T-cell (primary cell): ENCODE measurements around the gene FCER1G. TPM values are rescaled to one million over a fixed set of nuclear protein-coding genes. Genes with fewer than 3 reads are reported as not detected.

Experiments
- ATAC-seq, 4 experiments: fragments of 200-7000 bp in 3 of 4; fragments of 150-1000 bp in 1 of 4; cut with Tn5 transposase; replicated peaks in 1 of 4; 1 replicate in 3 of 4; 2 replicates in 1 of 4; pipeline ENCODE4 v1.10.0; 2021; ENCODE audit warnings: moderate library complexity in 3 of 4, mild to moderate bottlenecking in 2 of 4, moderate number of reproducible peaks in 1 of 4
- CTCF ChIA-PET, 2 donors: fragments of 300-600 bp; sonication (Branson Sonifier 250); formaldehyde crosslinking; loops; one replicate each; lab custom pipeline; 2022; ENCODE audit warnings: antibody characterized with exemption in 2 of 2; lab: Charles Lee
- POLR2A ChIA-PET, 2 donors: fragments of 300-600 bp; sonication (Branson Sonifier 250); formaldehyde crosslinking; loops; one replicate each; lab custom pipeline; 2022; ENCODE audit warnings: antibody characterized with exemption in 2 of 2; lab: Charles Lee
- DNase-seq, 35 experiments: peaks; one replicate each; pipeline versions ENCODE4 v3.0.0 to v3.0.0-alpha.2; 2013 to 2023
- H3K27ac ChIP-seq: one replicate; pipeline ENCODE4 v1.5.1; 2013; ENCODE audit warnings: low read length
- H3K27me3 ChIP-seq, 2 experiments: replicated peaks in 1 of 2; 1 replicate in 1 of 2; 2 replicates in 1 of 2; pipeline versions ENCODE4 v1.6.1 to v1.7.0; 2013; ENCODE audit warnings: low read length in 1 of 2, mixed read lengths in 1 of 2; ENCODE audit not compliant: control insufficient read depth in 2 of 2, insufficient read depth in 2 of 2; ENCODE audit errors: extremely low read depth in 1 of 2
- H3K36me3 ChIP-seq, 2 donors: 1 replicate in 1 of 2; 2 replicates in 1 of 2; pipeline versions ENCODE4 v1.6.1 to v1.7.0; 2013; ENCODE audit warnings: low read length in 1 of 2; ENCODE audit not compliant: control insufficient read depth in 2 of 2, insufficient read depth in 1 of 2; ENCODE audit errors: extremely low read depth in 1 of 2
- H3K4me1 ChIP-seq, 2 experiments: 1 replicate in 1 of 2; 2 replicates in 1 of 2; pipeline versions ENCODE4 v1.6.1 to v1.7.0; 2013; ENCODE audit warnings: low read length in 2 of 2, mixed read lengths in 1 of 2; ENCODE audit not compliant: insufficient read depth in 2 of 2, control insufficient read depth in 1 of 2; ENCODE audit errors: extremely low read depth in 1 of 2
- H3K4me3 ChIP-seq, 2 donors: 1 replicate in 1 of 2; 2 replicates in 1 of 2; pipeline versions ENCODE4 v1.5.1 to v1.7.0; 2013; ENCODE audit warnings: mild to moderate bottlenecking in 2 of 2, low read length in 1 of 2, moderate library complexity in 1 of 2; ENCODE audit not compliant: control insufficient read depth in 1 of 2; ENCODE audit errors: extremely low read depth in 1 of 2
- H3K9me3 ChIP-seq: 2 replicates; pipeline ENCODE4 v1.7.0; 2013
- H3K27ac Mint-ChIP-seq, 2 donors: one replicate each; pipeline ENCODE4 v1.8.0; 2020 to 2021; ENCODE audit warnings: mild to moderate bottlenecking in 2 of 2, mixed read lengths in 2 of 2
- H3K27me3 Mint-ChIP-seq, 2 donors: one replicate each; pipeline ENCODE4 v1.8.0; 2021 to 2022; ENCODE audit warnings: mixed read lengths in 2 of 2
- H3K36me3 Mint-ChIP-seq: one replicate; pipeline ENCODE4 v1.8.0; 2021; ENCODE audit warnings: mixed read lengths
- H3K4me1 Mint-ChIP-seq, 3 donors: one replicate each; pipeline ENCODE4 v1.8.0; 2020 to 2022; ENCODE audit warnings: mixed read lengths in 3 of 3, mild to moderate bottlenecking in 1 of 3
- H3K4me3 Mint-ChIP-seq, 3 donors: one replicate each; pipeline ENCODE4 v1.8.0; 2020 to 2022; ENCODE audit warnings: mild to moderate bottlenecking in 3 of 3, mixed read lengths in 3 of 3, moderate library complexity in 3 of 3
- H3K9me3 Mint-ChIP-seq, 3 donors: one replicate each; pipeline ENCODE4 v1.8.0; 2020 to 2022; ENCODE audit warnings: mixed read lengths in 3 of 3
- WGBS: methylation state at CpG from one replicate; pipeline ENCODE4 v1.1.5; 2013; ENCODE audit warnings: missing lambda C conversion rate; ENCODE audit not compliant: insufficient coverage; 5-methylcytosine and 5-hydroxymethylcytosine counted together
- total RNA-seq, 35 experiments: library from RNA in 6 of 35; stranded (reverse) in 6 of 35; fragments of 120-200 nt in 1 of 35; gene quantifications; one replicate each; pipeline versions ENCODE4 v1.2.1 to v1.2.4 and lab custom pipeline; 2013 to 2026

Gene FCER1G
- total RNA-seq, 5 donors from 2014 or later (not counting 1 experiment from before 2014, with no cell fraction given), result 2.5 to 5.2 (median 3.5) TPM

GRCh38 chr1:161199506-161200139 is 15.5 kb upstream of the FCER1G start:
- ChIA-PET POLR2A (interaction anchor here in 1 of 2 donors (0.6 kb wide), 1 partner anchor 44 kb away, joined by 6 read pairs; no protein-coding TSS in a partner anchor), CTCF (interaction anchor here in 1 of 2 donors (0.6 kb wide), 1 partner anchor 26 kb away, joined by 3 read pairs; the partner anchor contains the start of gene TOMM40L)
- DNase-seq (no peak), ATAC-seq (no peak)
- WGBS, result 79% methylated on average over 5 of the region's 5 CpGs
- H3K9me3 Mint-ChIP-seq, result no peaks in the 10 kb centered on the region
- H3K9me3 ChIP-seq, result no peaks in the 10 kb centered on the region
- peaks cover 28 to 66% of the 10 kb centered on the region in 2 experiments for H3K4me1 ChIP-seq
- peaks cover 57 to 63% (median 59%) of the 10 kb centered on the region in 3 donors for H3K4me1 Mint-ChIP-seq
- H3K4me3 Mint-ChIP-seq, result peak overlapping the region in 2 of 3 donors; percentile 43 to 59
- peaks cover 10% of the 10 kb centered on the region for H3K36me3 Mint-ChIP-seq
- peak overlapping the region; percentile 79 for H3K27ac ChIP-seq
- peaks cover 0 to 11% of the 10 kb centered on the region in 2 donors for H3K36me3 ChIP-seq
- H3K27me3 Mint-ChIP-seq, result no peaks in the 10 kb centered on the region
- H3K4me3 ChIP-seq, result no peak overlapping the region
- peak overlapping the region; percentile 97 to 98 for H3K27ac Mint-ChIP-seq
- no peaks in the 10 kb centered on the region for H3K27me3 ChIP-seq

GRCh38 chr1:161200421-161200991 is 14.6 kb upstream of the FCER1G start:
- H3K4me3 ChIP-seq, result peak overlapping the region in 1 of 2 donors; percentile 2
- H3K27ac ChIP-seq, result peak overlapping the region; percentile 79
- Mint-ChIP-seq H3K36me3 (peaks cover 15% of the 10 kb centered on the region), H3K27ac (peak overlapping the region; percentile 97 to 98), H3K27me3 (no peaks in the 10 kb centered on the region), H3K4me3 (peak overlapping the region; percentile 6 to 59 (median 43)), H3K9me3 (no peaks in the 10 kb centered on the region), H3K4me1 (peaks cover 54 to 60% (median 59%) of the 10 kb centered on the region in 3 donors)
- WGBS, result 25% methylated on average over 3 of the region's 5 CpGs
- no peaks in the 10 kb centered on the region for H3K27me3 ChIP-seq
- ChIA-PET CTCF (interaction anchor here (1.0 kb wide), 3 partner anchors 15 to 26 kb away, joined by 3 to 4 read pairs (median 3); partner anchors contain the start of gene TOMM40L (in 1 of the 2)), POLR2A (interaction anchor here in 1 of 2 donors (0.5 to 1.0 kb wide), 3 partner anchors 8 to 407 kb away, joined by 3 to 6 read pairs (median 3); no protein-coding TSS in a partner anchor)
- ATAC-seq (no peak), DNase-seq (peak in 2 of 35 experiments; percentile 14 to 40)
- H3K36me3 ChIP-seq, result peaks cover 0 to 17% of the 10 kb centered on the region in 2 donors
- H3K9me3 ChIP-seq, result no peaks in the 10 kb centered on the region
- peaks cover 22 to 59% of the 10 kb centered on the region in 2 experiments for H3K4me1 ChIP-seq

- Histone ChIP-seq H3K9me3 (no peaks in the 10 kb centered on the region), H3K4me3 (peak overlapping the region; percentile 90 to 91), H3K27me3 (no peaks in the 10 kb centered on the region), H3K27ac (peak overlapping the region; percentile 79), H3K4me1 (peaks cover 22 to 53% of the 10 kb centered on the region in 2 experiments), H3K36me3 (peaks cover 0 to 22% of the 10 kb centered on the region in 2 donors)
- Mint-ChIP-seq H3K9me3 (no peaks in the 10 kb centered on the region), H3K4me1 (peaks cover 57 to 64% (median 64%) of the 10 kb centered on the region in 3 donors), H3K27ac (peak overlapping the region; percentile 97 to 98), H3K4me3 (peak overlapping the region; percentile 93 to 95 (median 95)), H3K27me3 (no peaks in the 10 kb centered on the region), H3K36me3 (peaks cover 22% of the 10 kb centered on the region)
- no peak for ATAC-seq
- POLR2A ChIA-PET, result interaction anchor here (0.6 to 2.1 kb wide), 5 partner anchors 9 to 113 kb away, joined by 3 to 14 read pairs (median 8); partner anchors contain the start of genes PPOX (in 1 of the 2), SDHC (in 1 of the 2) and TOMM40L (in 1 of the 2)
- 75% methylated on average over 5 of the region's 13 CpGs for WGBS
- DNase-seq, result no peak
- CTCF ChIA-PET, result interaction anchor here (0.6 to 6.1 kb wide), 13 partner anchors 9 to 624 kb away, joined by 3 to 76 read pairs (median 4); partner anchors contain the start of genes CFAP126 (in 1 of the 2), PPOX (in 1 of the 2) and TOMM40L (in 1 of the 2)
Measured at GRCh38 chr1:161200992-161201835, 13.9 kb upstream of the FCER1G start.

GRCh38 chr1:161201836-161202712 is 13.0 kb upstream of the FCER1G start, which contains the start of gene NDUFS2:
Gene NDUFS2, plus strand, starts transcription at chr1:161202367. Its CDS starts 19 bp downstream, at chr1:161202386.
- Histone ChIP-seq H3K4me3 (peak within 1 kb of the TSS; percentile 90 to 91), H3K4me1 (peaks cover 22 to 49% of the 10 kb centered on the region in 2 experiments), H3K36me3 (peaks cover 4 to 31% of the 10 kb centered on the region in 2 donors), H3K9me3 (no peaks in the 10 kb centered on the region), H3K27me3 (no peaks in the 10 kb centered on the region), H3K27ac (peak within 1 kb of the TSS; percentile 79)
- peak; percentile 82 to 99 (median 96) for DNase-seq
- POLR2A ChIA-PET, result interaction anchor here (0.5 to 2.1 kb wide), 9 partner anchors 14 to 188 kb away, joined by 3 to 14 read pairs (median 6); partner anchors contain the start of genes TOMM40L (in 2 of the 2), PPOX (in 1 of the 2) and SDHC (in 1 of the 2)
- Mint-ChIP-seq H3K27me3 (no peaks in the 10 kb centered on the region), H3K36me3 (peaks cover 26% of the 10 kb centered on the region), H3K9me3 (no peaks in the 10 kb centered on the region), H3K4me1 (peaks cover 64 to 72% (median 72%) of the 10 kb centered on the region in 3 donors), H3K27ac (peak within 1 kb of the TSS; percentile 97 to 98), H3K4me3 (peak within 1 kb of the TSS; percentile 93 to 95 (median 95))
- WGBS, result 9% methylated on average over 42 of the region's 53 CpGs
- peak; percentile 98 for ATAC-seq
- CTCF ChIA-PET, result interaction anchor here (0.6 to 6.1 kb wide), 11 partner anchors 10 to 1012 kb away, joined by 3 to 76 read pairs (median 5); partner anchors contain the start of genes CASQ1 (in 1 of the 2), CFAP126 (in 1 of the 2), PPOX (in 1 of the 2) and TOMM40L (in 1 of the 2)
